WTC11 (cell line): Measurements from ENCODE around the gene EIF3L. TPM values are rescaled to one million over a fixed set of nuclear protein-coding genes. Genes with fewer than 3 reads are reported as not detected.

Experiments used
- ATAC-seq: fragments of 200-7000 bp; cut with Tn5 transposase; 2 replicates; pipeline ENCODE4 v1.10.0; 2021; ENCODE audit warnings: mild to moderate bottlenecking, moderate library complexity
- CTCF ChIA-PET: fragments of 300-600 bp; sonication (Branson Sonifier 250); formaldehyde crosslinking; loops from one replicate; lab custom pipeline; 2021; ENCODE audit warnings: antibody characterized with exemption; lab: Charles Lee
- POLR2A ChIA-PET: fragments of 350-600 bp; sonication (Branson Sonifier 250); formaldehyde crosslinking; loops from one replicate; lab custom pipeline; 2021; ENCODE audit warnings: antibody characterized with exemption; lab: Charles Lee
- DNase-seq: peaks from one replicate; pipeline ENCODE4 v3.0.0; 2021; ENCODE audit warnings: low spot score
- H3K27ac Mint-ChIP-seq: 2 replicates; pipeline ENCODE4 v1.8.0; 2021; ENCODE audit warnings: mixed read lengths
- H3K27me3 Mint-ChIP-seq: 2 replicates; pipeline ENCODE4 v1.8.0; 2021; ENCODE audit warnings: low read depth, mild to moderate bottlenecking, moderate library complexity, mixed read lengths
- H3K36me3 Mint-ChIP-seq: 2 replicates; pipeline ENCODE4 v1.8.0; 2021; ENCODE audit warnings: mixed read lengths
- H3K4me1 Mint-ChIP-seq: 2 replicates; pipeline ENCODE4 v1.8.0; 2022; ENCODE audit warnings: mixed read lengths
- H3K4me3 Mint-ChIP-seq: 2 replicates; pipeline ENCODE4 v1.8.0; 2021; ENCODE audit warnings: mild to moderate bottlenecking, moderate library complexity, mixed read lengths
- H3K9me3 Mint-ChIP-seq: 2 replicates; pipeline ENCODE4 v1.8.0; 2021; ENCODE audit warnings: mixed read lengths
- AR ChIP-seq: fragments of 250-450 bp; sonication (Bioruptor Pico); IDR thresholded peaks from 2 replicates; pipeline ENCODE4 v1.9.0; 2021; ENCODE audit warnings: mild to moderate bottlenecking
- ATF6 ChIP-seq: sonication (generic); formaldehyde crosslinking; IDR thresholded peaks from 2 replicates; pipeline ENCODE4 v1.8.1; 2023; ENCODE audit warnings: mild to moderate bottlenecking, missing genetic modification reagents
- CBFB ChIP-seq: sonication (generic); formaldehyde crosslinking; IDR thresholded peaks from 2 replicates; pipeline ENCODE4 v1.8.1; 2022; ENCODE audit warnings: mild to moderate bottlenecking, low read depth, missing genetic modification reagents
- CTCF ChIP-seq: fragments of 200-600 bp; IDR thresholded peaks from 2 replicates; pipeline ENCODE4 v1.8.0; 2022; ENCODE audit warnings: antibody characterized with exemption
- E2F1 ChIP-seq: sonication (generic); formaldehyde crosslinking; IDR thresholded peaks from 2 replicates; pipeline ENCODE4 v1.8.0; 2022; ENCODE audit warnings: mild to moderate bottlenecking, missing genetic modification reagents
- ESRRA ChIP-seq: sonication (generic); formaldehyde crosslinking; IDR thresholded peaks from 2 replicates; pipeline ENCODE4 v1.8.1; 2022; ENCODE audit warnings: mild to moderate bottlenecking, missing genetic modification reagents, borderline replicate concordance
- GABPB1 ChIP-seq: sonication (generic); formaldehyde crosslinking; IDR thresholded peaks from 2 replicates; pipeline ENCODE4 v1.8.1; 2023; ENCODE audit warnings: mild to moderate bottlenecking, missing genetic modification reagents
- GTF2I ChIP-seq: fragments of 250-450 bp; sonication (Bioruptor Pico); conservative IDR thresholded peaks from 2 replicates; pipeline ENCODE4 v1.4.0; 2021; ENCODE audit warnings: mild to moderate bottlenecking
- KAT7 ChIP-seq: sonication (generic); formaldehyde crosslinking; IDR thresholded peaks from 2 replicates; pipeline ENCODE4 v1.8.1; 2023; ENCODE audit warnings: missing genetic modification reagents, mild to moderate bottlenecking, borderline replicate concordance
- OVOL2 ChIP-seq: fragments of 250-450 bp; sonication (Bioruptor Pico); IDR thresholded peaks from 2 replicates; pipeline ENCODE4 v1.9.0; 2021; ENCODE audit warnings: mild to moderate bottlenecking, borderline replicate concordance
- RORB ChIP-seq: fragments of 250-450 bp; sonication (Bioruptor Pico); IDR thresholded peaks from 2 replicates; pipeline ENCODE4 v1.9.0; 2021; ENCODE audit warnings: mild to moderate bottlenecking
- SOX15 ChIP-seq: fragments of 250-450 bp; sonication (Bioruptor Pico); IDR thresholded peaks from 2 replicates; pipeline ENCODE4 v1.9.0; 2021; ENCODE audit warnings: mild to moderate bottlenecking
- SP1 ChIP-seq: sonication (generic); formaldehyde crosslinking; conservative IDR thresholded peaks from 2 replicates; pipeline ENCODE4 v1.8.1; 2022; ENCODE audit warnings: missing genetic modification reagents
- USF1 ChIP-seq: sonication (generic); formaldehyde crosslinking; IDR thresholded peaks from 2 replicates; pipeline ENCODE4 v1.8.0; 2022; ENCODE audit warnings: mild to moderate bottlenecking, missing genetic modification reagents
- ZNF219 ChIP-seq: sonication (generic); formaldehyde crosslinking; IDR thresholded peaks from 2 replicates; pipeline ENCODE4 v1.8.0; 2023; ENCODE audit warnings: missing genetic modification reagents, mild to moderate bottlenecking, borderline replicate concordance
- ZNF281 ChIP-seq: sonication (generic); formaldehyde crosslinking; IDR thresholded peaks from 2 replicates; pipeline ENCODE4 v1.8.0; 2023; ENCODE audit warnings: mild to moderate bottlenecking, missing genetic modification reagents
- ZNF416 ChIP-seq: fragments of 250-450 bp; sonication (Bioruptor Pico); IDR thresholded peaks from 2 replicates; pipeline ENCODE4 v1.9.0; 2021; ENCODE audit warnings: mild to moderate bottlenecking, inconsistent platforms
- ZNF671 ChIP-seq: fragments of 250-450 bp; sonication (Bioruptor Pico); IDR thresholded peaks from 2 replicates; pipeline ENCODE4 v1.8.0; 2021; ENCODE audit warnings: mild to moderate bottlenecking
- total RNA-seq: library from RNA; stranded (reverse); gene quantifications from 3 replicates; pipeline ENCODE4 v1.2.3, GENCODE V29; 2021

The EIF3L gene
- total RNA-seq, 1 experiment from 2014 or later, result 611 TPM

GRCh38 chr22:37816543-37817180, 32.6 kb upstream of the EIF3L start:
- Mint-ChIP-seq H3K4me1 (peaks cover 11% of the 10 kb centered on the region), H3K9me3 (no peaks in the 10 kb centered on the region), H3K36me3 (peaks cover 8% of the 10 kb centered on the region), H3K27me3 (peaks cover 29% of the 10 kb centered on the region), H3K4me3 (no peak overlapping the region), H3K27ac (no peak overlapping the region)
- ATAC-seq (no peak), DNase-seq (no peak)
- POLR2A ChIA-PET, result interaction anchor here (1.6 to 2.6 kb wide), 2 partner anchors 9 to 12 kb away, joined by 6 to 42 read pairs; partner anchors contain the start of gene GCAT
- CTCF ChIA-PET, result interaction anchor here (0.7 to 5.1 kb wide), 17 partner anchors 8 to 236 kb away, joined by 3 to 109 read pairs (median 9); partner anchors contain the start of genes ANKRD54, EIF3L, GCAT and MICALL1
- TF ChIP-seq SP1 (no peak), USF1 (no peak), OVOL2 (CRISPR knock-in tag) (no peak), CBFB (CRISPR knock-in tag) (no peak), ZNF416 (CRISPR knock-in tag) (no peak), SOX15 (CRISPR knock-in tag) (no peak)
- TF ChIP-seq, all 79 proteins: peak for 0

GRCh38 chr22:37817705-37818408, 31.4 kb upstream of the EIF3L start:
- peak; percentile 78 for ATAC-seq
- ChIA-PET POLR2A (interaction anchor here (0.6 to 2.8 kb wide), 8 partner anchors 10 to 210 kb away, joined by 3 to 42 read pairs (median 5); partner anchors contain the start of gene GCAT), CTCF (interaction anchor here (0.5 to 5.1 kb wide), 59 partner anchors 9 to 373 kb away, joined by 3 to 109 read pairs (median 4); partner anchors contain the start of genes ANKRD54, C22orf23, EIF3L and GCAT)
- Mint-ChIP-seq H3K9me3 (no peaks in the 10 kb centered on the region), H3K27me3 (peaks cover 39% of the 10 kb centered on the region), H3K4me3 (peak overlapping the region; percentile 71), H3K27ac (peak overlapping the region; percentile 98), H3K36me3 (peaks cover 8% of the 10 kb centered on the region), H3K4me1 (peaks cover 22% of the 10 kb centered on the region)
- DNase-seq, result peak; percentile 94
- no peak for TF ChIP-seq ZNF671 (CRISPR knock-in tag)
- peak; percentile 65; the same call in 1 of the 2 replicates for TF ChIP-seq ZNF416 (CRISPR knock-in tag)
- TF ChIP-seq RORB, result no peak
- no peak for TF ChIP-seq USF1
- peak; percentile 91 for TF ChIP-seq CTCF
- TF ChIP-seq ESRRA (CRISPR knock-in tag), result peak; percentile 84; the same call in 1 of the 2 replicates
- TF ChIP-seq GTF2I (CRISPR knock-in tag), result no peak
- no peak for TF ChIP-seq ATF6
- TF ChIP-seq ZNF219 (CRISPR knock-in tag), result no peak
- TF ChIP-seq GABPB1 (CRISPR knock-in tag), result peak; percentile 62; the same call in 1 of the 2 replicates
- TF ChIP-seq E2F1 (CRISPR knock-in tag), result no peak
- TF ChIP-seq AR, result no peak
- no peak for TF ChIP-seq ZNF281 (CRISPR knock-in tag)
- TF ChIP-seq KAT7, result 0 out of 2 replicates have a peak, but pooled peaks have one; percentile 31
